GM21786 (cell line): ENCODE results near the gene CCDC120.

Source experiments
- ATAC-seq: cut with Tn5 transposase; IDR thresholded peaks from one replicate; pipeline ENCODE4 v1.9.1; 2021; ENCODE audit not compliant: unreplicated experiment

The CCDC120 gene, protein sequence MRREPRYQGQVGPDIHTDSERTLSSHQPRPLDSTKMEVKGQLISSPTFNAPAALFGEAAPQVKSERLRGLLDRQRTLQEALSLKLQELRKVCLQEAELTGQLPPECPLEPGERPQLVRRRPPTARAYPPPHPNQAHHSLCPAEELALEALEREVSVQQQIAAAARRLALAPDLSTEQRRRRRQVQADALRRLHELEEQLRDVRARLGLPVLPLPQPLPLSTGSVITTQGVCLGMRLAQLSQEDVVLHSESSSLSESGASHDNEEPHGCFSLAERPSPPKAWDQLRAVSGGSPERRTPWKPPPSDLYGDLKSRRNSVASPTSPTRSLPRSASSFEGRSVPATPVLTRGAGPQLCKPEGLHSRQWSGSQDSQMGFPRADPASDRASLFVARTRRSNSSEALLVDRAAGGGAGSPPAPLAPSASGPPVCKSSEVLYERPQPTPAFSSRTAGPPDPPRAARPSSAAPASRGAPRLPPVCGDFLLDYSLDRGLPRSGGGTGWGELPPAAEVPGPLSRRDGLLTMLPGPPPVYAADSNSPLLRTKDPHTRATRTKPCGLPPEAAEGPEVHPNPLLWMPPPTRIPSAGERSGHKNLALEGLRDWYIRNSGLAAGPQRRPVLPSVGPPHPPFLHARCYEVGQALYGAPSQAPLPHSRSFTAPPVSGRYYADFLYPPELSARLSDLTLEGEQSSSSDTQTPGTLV

DNA sequence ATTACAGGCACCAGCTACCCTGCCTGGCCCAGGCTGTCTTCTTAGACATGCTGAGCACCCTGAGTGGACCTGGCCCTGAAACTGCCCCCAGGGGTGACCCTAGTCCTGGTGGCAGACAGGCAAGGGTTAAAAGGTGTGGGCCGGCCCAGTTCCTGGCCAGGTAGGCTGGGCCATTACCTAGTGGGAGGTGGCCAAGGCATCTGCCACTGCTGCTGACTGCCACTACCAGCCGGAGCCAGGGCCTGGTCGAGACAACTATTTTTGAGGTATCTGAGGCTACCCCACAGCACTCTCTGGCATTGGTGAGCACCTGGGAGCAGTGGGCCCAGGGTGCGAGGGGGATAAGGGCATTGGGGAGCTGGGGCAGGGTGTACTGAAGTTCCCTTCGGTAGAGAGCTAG is at the start of gene CCDC120:
Gene CCDC120 (plus strand): TSS at position 206 of the 400 bp plus-strand sequence. CDS start 3,043 bp downstream, outside the sequence.
- ATAC-seq, result no peak

DNA sequence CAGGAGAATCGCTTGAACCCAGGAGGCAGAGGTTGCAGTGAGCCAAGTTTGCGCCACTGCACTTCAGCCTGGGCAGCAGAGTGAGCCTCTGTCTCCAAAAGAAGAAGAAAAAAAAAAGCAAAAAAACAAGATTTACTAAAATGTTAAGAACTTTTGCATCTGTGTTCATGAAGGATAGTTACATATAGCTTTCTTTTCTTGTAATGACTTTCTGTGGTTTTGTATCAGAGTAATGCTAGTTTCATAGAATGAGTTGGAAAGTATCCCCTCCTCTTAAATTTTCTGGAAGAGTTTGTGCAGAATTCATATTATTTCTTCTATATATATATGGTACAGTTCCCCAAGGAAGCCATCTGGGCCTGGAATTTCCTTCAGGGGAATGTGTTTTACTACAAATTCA is 39.7 kb upstream of the CCDC120 start:
- no peak for ATAC-seq

DNA sequence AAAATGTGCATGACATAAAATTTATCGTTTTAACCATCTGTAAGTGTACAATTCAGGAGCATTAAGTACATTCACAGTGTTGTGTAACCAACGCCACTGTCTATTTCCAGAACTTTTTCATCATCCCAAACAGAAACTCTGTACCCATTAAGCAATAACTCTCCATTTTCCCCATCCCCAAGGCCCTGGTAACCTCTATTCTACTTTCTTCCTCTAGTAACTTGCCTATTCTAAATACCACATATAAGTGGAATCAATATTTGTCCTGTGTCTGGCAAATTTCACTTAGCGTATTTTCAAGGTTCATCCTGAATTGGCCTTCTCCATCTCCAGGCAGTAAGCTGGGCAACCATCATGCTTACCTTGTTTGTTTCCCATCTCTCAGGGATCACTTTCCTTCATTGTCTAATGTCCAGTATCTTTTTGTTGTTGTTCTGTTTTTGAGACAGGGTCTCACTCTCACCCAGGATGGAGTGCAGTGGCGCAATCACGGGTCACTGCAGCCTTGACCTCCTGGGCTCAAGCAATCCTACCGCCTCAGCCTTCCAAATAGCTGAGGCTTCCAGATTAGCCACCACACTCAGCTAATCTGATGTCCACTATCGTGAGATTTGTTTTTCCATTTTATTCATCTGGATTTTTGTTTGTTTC is 39.1 kb upstream of the CCDC120 start:
- ATAC-seq, result no peak

DNA sequence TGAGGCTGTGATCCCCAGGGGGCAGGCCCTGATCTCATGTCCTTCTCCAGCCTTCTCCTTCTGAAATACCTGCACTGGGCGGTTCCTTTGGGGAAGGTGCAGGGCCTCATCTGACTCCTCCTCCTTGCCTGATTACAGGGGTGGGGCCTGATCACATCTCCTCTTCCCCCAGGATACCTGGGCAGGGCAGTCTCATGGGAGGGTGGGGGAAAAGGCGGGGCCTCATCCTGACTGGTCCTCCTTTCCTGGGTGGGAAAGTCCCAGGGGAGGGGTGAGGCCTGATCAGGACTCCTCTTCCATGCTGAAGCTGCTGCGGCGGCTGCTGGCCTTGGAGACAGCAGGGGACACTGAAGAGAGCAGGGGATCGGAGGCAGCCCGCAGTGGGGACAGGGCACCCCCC is 28.9 kb upstream of the CCDC120 start:
- ATAC-seq, result no peak

DNA sequence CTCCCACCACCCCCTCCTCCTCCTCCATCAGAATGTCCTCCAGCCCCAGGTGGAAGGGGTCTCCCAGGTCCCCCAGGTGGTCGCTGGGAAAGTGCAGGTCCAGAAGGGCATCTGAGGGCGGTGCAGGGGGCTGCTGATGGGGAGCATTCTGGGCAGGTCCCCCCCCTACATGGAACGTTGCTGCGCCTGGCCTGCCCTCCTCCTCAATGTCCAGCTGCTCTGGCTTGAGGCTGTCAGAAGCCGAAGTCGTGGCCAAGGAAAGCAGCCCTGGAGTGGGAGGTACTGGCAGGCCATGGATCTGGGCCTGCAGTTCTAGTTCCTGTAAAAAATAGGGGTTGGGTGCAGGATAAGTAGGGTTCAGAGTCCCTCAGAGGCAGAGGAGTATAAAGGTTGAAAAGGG is 28.5 kb upstream of the CCDC120 start:
- no peak for ATAC-seq

DNA sequence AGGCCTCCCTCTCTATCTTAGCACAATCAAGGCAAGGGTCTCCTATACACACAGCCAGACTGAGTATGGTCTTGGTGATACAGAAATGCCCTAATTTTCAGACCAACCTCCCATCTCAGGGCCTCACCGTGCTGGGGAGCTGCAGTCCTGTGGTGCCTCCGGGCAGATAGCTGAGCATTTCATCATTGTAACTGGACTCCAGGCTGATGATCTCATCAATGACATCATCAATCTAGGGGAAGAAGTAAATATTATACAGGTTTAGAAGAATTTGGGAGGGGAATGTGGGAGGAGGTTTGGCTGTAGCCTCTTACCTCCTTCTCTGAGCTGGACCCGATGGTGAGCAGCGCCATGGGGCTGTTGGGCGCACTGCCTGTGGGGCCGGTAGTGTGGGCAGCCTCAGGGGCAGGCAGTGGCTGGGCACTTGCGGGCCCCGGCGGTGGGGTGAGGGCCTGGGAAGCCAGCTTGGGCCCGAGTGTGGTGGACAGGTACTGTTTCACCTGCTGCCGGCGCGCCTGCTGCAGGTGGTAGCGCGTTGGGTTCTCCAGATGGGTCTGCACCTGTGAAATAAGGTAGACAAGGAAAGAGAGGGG is 20.8 kb upstream of the CCDC120 start:
- ATAC-seq, result no peak

DNA sequence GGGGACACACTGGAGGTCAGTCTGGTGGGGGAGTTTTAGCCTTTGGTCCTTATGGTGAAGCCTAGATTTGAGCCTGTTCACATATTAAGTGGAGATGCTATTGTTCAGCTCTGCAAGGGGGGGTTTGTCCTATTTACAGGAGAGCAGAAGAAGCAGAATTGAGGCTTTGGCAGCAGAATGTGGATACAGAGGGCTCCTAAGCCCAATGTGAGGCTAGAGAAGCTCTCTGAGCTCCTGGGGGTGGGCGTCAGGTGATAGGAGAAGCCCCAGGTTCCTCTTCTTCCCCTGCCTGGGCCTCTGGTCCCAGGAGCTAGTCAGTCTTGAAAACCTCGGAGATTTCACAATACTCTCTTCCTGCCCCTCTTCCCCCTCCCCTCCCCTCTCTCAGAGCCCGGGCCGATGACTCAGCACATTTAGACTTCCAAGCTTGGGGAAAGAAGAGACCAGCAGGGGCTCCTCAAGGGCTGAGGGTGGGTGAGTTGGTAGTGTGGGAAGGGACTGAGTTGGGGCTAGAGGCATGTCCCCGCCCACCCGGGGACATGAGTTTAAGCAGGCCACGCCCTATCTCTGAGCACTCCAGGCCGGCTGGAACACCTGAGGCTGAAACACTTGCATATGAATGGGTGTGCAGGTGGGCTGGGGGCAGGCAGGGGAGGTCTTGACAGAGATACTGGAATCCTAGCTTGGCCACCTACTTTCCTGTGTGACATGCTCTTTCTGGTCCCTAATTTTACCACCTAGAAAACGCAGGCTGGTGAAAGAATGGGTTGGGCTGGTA is 19.0 kb upstream of the CCDC120 start:
- ATAC-seq, result no peak

DNA sequence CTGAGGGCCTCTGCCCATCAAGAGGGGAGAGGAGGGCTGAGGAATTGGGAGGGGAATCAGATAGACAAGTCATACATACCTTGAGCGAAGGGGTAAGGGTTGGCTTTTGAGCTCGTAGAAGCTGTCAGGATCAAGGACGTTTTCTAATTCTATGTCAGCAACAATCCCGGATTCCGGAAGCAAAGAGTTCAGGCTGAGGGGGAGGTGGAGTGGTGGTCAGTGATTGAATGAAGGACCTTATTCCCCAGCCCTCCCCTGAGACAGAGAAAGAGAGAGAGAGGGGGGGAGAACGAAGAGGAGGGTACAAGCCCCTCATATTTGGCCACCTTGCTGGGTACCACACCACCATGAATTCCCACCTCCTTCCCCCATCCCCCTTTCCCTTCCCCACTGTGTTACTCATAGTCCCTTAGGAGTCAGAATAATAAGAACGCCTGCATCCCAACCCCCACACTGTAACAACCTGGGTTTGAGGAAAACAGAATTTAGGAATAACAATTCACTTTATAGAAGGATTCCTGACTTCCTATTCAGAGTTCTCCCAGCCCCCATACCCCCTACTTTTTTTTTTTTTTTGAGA is 18.3 kb upstream of the CCDC120 start:
- ATAC-seq, result no peak

DNA sequence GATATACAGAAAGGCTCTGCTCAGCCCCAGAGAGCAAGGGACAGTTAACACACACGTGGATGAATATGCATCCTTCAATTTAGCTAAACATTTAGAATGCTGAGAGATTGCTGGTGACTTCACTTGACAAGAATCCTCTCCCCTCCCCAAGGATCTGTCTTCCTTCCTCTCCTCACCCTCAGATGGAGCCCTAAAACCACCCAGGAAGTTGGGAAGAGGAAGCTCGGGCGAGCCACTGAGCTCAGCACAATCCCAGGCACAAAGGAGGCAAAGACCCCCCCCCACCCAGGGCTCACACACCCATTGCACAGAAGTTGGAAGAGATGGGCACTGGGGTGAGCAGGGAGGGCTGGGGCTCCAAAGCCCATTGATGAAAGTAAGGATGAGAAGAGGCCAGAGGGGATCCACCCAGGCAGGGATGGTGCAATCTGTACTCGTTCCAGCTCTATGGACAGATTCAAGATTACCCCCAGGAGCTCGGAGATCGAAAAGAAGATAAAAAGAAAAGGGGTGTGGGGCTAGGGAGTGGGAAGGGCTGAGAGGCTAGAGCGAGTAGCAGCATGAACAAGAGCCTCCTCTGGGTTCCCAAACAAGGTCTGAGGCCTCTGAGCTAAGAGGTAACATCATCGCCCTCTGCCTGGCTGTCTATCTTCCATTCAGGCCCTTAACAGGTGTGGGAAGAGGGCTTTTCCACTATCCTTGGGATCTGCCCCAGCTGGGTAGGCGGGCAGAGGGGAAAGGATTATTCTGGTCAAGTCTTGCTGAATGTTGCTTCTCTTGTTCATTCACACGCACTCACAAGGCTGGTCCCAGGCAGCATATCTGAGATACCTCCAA is 16.8 kb upstream of the CCDC120 start:
- ATAC-seq, result no peak

DNA sequence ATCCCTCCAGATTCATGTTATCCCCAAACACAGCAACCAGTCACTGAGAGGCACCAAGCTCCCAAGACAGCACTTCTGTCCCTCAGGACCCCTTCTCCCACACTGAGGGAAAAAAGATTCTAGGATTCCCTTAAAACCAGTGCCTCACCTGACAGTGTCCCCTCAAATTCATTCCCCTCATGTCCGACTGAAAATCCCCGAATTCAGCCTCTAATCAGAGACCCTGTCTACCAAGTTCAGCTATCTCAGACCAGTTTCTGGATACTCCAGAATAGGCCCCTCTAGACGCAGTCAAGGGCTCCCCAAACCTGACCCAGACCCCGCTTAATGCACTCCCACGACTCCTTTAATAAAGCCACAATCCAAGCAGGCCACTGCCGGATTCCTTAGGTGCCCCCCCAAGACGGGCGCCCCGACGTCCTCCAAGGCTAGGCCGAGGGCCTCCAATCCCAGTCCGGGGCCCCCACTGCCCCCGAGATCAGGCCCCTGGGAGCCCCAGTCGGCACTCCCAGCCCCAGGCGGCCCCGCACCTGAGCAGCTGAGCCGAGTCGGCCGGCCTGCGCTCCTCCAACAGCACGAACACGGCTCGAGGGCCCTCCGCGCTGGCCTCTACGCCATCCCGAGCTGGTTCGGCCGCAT is 16.1 kb upstream of the CCDC120 start:
- ATAC-seq, result no peak

DNA sequence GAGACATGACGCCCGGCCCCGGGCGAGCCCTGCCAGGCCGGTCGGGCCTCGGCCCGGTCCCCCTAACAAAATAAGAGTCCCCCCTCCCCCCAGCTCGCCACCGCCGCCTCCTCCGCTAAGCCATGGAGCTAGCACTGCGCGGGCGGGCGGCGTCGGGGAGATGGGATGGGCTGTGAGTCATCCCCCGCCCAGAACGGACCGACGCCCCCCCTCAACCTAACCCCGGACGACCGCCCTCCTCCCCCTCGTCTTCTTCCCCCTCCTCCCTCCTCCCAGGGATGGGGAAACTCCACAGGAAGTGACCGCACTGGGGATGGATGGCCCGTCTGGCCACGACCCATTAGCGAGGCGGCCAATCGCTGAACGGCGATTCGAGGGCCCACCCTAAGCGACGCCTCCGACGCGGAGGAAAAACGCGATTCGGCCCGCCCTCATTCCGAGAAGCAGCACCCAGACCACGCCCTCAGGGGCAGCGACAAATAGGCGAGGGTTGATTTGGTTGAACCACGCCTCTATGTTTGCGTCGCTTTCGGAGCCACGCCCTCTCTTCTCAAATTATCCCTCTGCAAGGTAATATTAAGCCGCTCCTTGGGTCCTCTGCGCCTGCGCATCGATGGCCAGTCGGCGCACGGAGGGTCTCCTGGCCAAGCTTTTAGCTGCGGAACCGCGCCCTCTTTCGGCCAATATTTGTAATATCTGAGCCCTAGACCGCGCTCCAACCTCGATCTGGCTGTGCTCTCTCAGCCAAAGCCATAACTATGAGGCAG is 15.4 kb upstream of the CCDC120 start, which contains the start of gene TFE3:
Gene TFE3 (minus strand): TSS at position 138 of the 767 bp plus-strand sequence. CDS start 131 bp downstream, at position 7.
- ATAC-seq, result peak; percentile 83

DNA sequence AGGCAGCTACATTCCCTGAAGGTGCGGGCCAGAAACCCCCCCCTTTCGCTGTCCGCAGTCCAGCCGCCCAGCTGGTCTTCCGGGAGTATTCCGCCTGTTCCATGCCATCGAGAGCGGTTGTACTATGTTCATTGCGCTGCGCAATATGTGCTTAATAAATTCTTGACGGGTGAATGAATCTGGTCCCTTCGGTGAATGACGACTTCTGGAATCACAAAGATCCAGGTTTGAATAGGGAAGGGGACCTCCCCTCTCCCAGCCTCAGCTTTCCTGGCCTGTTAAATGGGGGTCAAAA is 14.9 kb upstream of the CCDC120 start:
- ATAC-seq, result no peak

DNA sequence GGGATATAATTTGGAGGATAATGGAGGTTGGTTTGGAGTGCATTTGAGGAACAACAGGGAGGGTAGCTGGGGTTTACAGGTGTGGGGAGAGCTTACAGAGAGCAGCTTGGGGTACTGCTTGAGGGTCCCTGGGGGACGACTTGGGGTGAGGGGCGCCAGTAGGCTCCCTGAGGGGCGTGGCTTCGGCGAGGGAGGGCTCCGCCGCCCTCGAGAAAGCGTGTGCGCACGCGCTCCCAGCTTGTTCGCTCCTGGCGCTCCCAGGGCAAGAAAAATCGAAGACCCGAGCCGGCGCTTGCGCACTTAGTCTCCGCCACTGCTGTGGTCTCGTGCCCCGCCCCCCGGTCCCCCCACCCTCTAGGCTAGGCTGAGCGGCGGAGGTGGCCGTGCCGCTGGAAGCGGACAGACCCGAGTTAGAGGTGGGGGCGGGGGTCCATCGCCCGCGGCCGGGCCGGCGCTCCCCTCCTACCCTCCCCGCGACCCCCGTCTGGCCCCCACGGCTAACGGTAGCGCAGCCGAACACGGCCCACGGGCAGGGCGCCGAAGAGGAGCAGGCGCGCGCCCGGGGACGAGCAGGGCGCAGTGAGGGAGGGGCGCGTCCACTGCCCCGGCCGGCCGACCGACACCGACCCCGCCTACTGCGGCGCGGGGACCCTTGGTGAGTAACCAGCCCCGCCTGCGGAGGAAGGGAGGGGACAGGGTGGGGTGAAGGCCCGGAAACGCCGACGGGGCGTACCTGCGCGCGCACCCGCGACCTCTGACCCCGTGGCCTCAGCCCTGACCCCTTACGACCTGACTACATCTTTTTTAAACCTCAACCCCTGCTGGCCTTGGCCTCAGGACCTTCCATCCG is 5.4 kb upstream of the CCDC120 start:
- no peak for ATAC-seq

DNA sequence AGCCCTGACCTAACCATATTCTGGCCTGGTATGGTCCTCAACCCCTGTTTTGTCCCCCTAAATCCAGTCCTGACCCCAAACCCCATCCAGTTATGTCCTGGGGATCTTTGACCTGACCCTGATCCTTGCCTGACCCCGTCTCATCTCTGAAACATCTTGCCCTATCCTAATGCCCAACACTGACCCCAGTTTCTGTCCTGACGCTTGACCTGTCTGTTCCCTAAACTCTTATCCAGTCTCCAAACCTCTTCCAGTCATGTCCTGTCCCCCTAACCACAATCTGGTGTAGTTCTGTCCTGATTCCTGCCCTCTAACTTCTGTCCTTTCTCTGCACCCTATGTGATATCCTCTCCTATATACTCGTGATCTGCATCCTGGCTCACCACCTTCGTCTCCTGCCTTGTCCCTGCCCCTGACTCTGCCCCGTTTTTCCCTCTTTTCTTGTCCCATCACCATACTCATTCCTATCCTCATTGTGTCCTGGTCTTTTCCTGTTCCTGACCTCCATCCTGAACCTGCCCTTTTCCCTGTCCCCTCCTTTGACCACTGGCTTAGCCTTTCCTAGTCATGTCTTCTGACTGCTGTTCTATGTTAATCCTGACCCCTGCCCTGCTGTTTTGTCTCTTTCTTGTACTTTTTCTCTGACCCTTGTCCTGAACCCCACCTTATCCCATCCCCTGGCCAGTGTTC is 4.6 kb upstream of the CCDC120 start:
- no peak for ATAC-seq

DNA sequence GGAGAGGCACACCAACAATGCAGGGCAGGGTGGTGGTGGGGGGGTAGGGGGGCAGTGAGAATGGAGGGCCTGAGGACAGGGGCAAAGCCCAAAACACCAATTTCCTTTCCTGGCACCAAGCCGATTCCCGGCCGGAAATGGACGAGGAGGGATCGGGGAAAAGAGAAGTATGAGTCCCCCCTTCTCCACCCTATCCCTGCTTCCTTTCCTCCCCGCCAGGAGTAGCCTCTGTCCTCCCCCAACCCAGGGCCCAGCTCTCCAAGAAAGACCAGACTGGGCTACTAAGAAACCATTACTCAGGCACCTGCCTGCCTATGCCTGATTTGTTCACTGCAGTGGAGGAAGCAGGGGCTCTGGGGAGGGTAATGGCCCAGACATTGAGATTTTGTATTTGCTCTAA is 402 bp downstream of the CCDC120 start:
- ATAC-seq, result no peak

DNA sequence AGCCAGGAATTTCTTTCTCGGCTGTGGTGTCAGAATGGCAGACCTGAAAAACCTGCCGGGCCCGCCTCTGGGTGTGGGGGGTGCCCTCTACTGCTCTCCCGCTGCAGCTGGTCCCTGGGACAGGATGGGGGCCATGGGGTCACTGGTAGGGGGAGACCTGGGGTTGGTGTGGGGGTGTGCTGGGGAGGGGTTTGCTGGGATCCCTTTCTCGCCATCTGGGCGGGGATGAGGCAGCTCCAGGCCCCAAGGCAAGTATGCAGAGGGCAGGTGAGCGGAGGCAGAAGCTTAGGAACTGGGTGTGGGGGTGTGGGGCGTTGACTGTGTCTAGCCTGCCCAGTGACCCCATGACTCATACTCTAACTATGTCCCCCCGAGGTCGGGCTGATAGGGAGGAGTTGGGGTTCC is 884 bp downstream of the CCDC120 start:
- no peak for ATAC-seq

DNA sequence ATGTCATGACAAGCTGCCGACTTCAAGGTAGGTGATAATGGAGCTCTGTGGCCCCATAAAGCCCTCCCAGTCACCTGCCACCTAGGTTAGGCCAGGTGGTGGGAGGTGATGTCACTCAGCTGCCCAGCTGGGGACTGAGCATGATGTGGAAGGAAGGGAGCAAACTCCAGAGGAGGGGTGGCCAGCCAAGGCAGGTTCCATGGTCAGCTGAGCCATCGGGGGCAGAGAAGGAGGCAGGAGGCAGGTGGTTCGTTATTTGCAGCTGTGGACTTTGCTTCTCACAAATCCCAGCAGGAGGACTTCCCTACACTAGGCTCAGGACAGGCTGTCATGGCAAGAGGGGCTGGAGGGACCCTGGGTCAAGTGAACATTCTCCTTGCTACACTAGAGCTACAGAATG is 2.1 kb downstream of the CCDC120 start:
- ATAC-seq, result no peak
